DND-41 (cell line): ENCODE data around the gene SYT1.

ENCODE experiments used
- EZH2 ChIP-seq: IDR thresholded peaks from 3 replicates; pipeline ENCODE4 v1.6.1; 2012; ENCODE audit warnings: borderline replicate concordance, low read depth, mild to moderate bottlenecking, moderate library complexity, low read length, inconsistent platforms; ENCODE audit not compliant: severe bottlenecking
- TF ChIP-seq, protein P1 (sequence below): IDR thresholded peaks from 2 replicates; pipeline ENCODE4 v1.5.1; 2012; ENCODE audit warnings: borderline replicate concordance, low read length, moderate library complexity, mild to moderate bottlenecking; ENCODE audit not compliant: poor library complexity, severe bottlenecking; ENCODE audit errors: extremely low read depth

DNA sequence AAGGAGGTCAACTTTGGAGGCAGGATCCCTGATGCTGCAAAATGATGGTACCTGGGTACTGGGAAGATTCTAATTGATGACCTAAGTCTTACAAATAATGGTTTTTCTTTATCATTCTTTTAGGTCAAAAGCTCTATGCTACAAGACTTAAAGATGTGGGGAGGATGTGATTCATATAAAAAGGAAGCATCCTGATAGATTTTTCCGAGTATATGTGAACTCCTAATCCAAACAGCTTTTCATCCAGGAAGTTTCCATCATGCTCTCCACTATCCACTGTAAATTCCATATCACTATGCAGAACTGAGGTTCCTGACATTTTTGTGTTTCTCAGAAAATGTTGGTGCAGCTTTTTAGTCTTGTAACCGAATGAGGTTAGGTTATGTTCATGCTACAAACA, 533.0 kb downstream of the SYT1 start:
- TF ChIP-seq, protein P1, sequence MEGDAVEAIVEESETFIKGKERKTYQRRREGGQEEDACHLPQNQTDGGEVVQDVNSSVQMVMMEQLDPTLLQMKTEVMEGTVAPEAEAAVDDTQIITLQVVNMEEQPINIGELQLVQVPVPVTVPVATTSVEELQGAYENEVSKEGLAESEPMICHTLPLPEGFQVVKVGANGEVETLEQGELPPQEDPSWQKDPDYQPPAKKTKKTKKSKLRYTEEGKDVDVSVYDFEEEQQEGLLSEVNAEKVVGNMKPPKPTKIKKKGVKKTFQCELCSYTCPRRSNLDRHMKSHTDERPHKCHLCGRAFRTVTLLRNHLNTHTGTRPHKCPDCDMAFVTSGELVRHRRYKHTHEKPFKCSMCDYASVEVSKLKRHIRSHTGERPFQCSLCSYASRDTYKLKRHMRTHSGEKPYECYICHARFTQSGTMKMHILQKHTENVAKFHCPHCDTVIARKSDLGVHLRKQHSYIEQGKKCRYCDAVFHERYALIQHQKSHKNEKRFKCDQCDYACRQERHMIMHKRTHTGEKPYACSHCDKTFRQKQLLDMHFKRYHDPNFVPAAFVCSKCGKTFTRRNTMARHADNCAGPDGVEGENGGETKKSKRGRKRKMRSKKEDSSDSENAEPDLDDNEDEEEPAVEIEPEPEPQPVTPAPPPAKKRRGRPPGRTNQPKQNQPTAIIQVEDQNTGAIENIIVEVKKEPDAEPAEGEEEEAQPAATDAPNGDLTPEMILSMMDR = no peak
- TF ChIP-seq EZH2 = no peak
